SK-MEL-5 (cell line): ENCODE results near the gene PHLDB1. TPM values are rescaled to one million over a fixed set of nuclear protein-coding genes. Genes with fewer than 3 reads are reported as not detected.
"Not testable (repeated sequence)": the region's sequence is repeated elsewhere in the genome, so short reads cannot be mapped to it uniquely, and the experiment has no call there.

Experiments used
- DNase-seq: peaks from one replicate; pipeline ENCODE4 v3.0.0-alpha.2; 2016; ENCODE audit warnings: low read depth, low spot score
- in situ Hi-C: cut with HindIII; loops from 2 replicates; pipeline ENCODE4 v1.10.0; 2016; ENCODE audit warnings: low sequenced_read_pairs, high pct_unique_total_duplicates, low pct_unique_long_range_greater_than_20kb
- total RNA-seq: library from RNA; depleted of rRNA; stranded (reverse); fragments of >200 nt; shearing (Covaris generic); gene quantifications from 2 replicates; pipeline ENCODE4 v1.2.3, GENCODE V29; 2014

The PHLDB1 gene
- total RNA-seq, 1 experiment from 2014 or later: 20.8 TPM

- in situ Hi-C loops: no loop called here
- no peak for DNase-seq
These were observed 80.5 kb downstream of the PHLDB1 start for GRCh38 chr11:118687906-118688305.

GRCh38 chr11:118688339-118688738 lies 80.9 kb downstream of the PHLDB1 start:
- peak; percentile 32 for DNase-seq
- in situ Hi-C loops: not testable (repeated sequence)

- in situ Hi-C loops: no loop called here
- DNase-seq: no peak
These were observed 81.6 kb downstream of the PHLDB1 start for GRCh38 chr11:118688851-118689502.

GRCh38 chr11:118689503-118689851 lies 82.1 kb downstream of the PHLDB1 start:
- in situ Hi-C loops: no loop called here
- no peak for DNase-seq

- peak; percentile 89 for DNase-seq
- in situ Hi-C loops: no loop called here
These were observed 82.6 kb downstream of the PHLDB1 start for GRCh38 chr11:118689852-118690552.

GRCh38 chr11:118690553-118691304 lies 83.3 kb downstream of the PHLDB1 start:
- DNase-seq: no peak
- in situ Hi-C loops: no loop called here

GRCh38 chr11:118691926-118692830 lies 84.8 kb downstream of the PHLDB1 start:
- in situ Hi-C loops: no loop called here
- no peak for DNase-seq

- in situ Hi-C loops: no loop called here
- no peak for DNase-seq
These were observed 86.8 kb downstream of the PHLDB1 start for GRCh38 chr11:118694185-118694584.

- in situ Hi-C loops: no loop called here
- DNase-seq: no peak
These were observed 87.4 kb downstream of the PHLDB1 start for GRCh38 chr11:118694771-118695170.

GRCh38 chr11:118696673-118697226 lies 89.3 kb downstream of the PHLDB1 start:
- in situ Hi-C loops: no loop called here
- no peak for DNase-seq

GRCh38 chr11:118697346-118697745 lies 89.9 kb downstream of the PHLDB1 start:
- in situ Hi-C loops: no loop called here
- no peak for DNase-seq

- no peak for DNase-seq
- in situ Hi-C loops: loop anchor here (10.0 kb wide), 1 partner anchor 95 kb away; the partner anchor contains the start of gene DDX6
These were observed 92.2 kb downstream of the PHLDB1 start for GRCh38 chr11:118699506-118700220.

- DNase-seq: peak; percentile 17
- in situ Hi-C loops: loop anchor here (10.0 kb wide), 1 partner anchor 91 kb away; the partner anchor contains the start of gene DDX6
These were observed 96.2 kb downstream of the PHLDB1 start for GRCh38 chr11:118703563-118704106.

- DNase-seq: peak; percentile 71
These were observed 97.8 kb downstream of the PHLDB1 start for GRCh38 chr11:118705111-118705741.

GRCh38 chr11:118705791-118706545 lies 98.6 kb downstream of the PHLDB1 start:
- in situ Hi-C loops: loop anchor here (10.0 kb wide), 1 partner anchor 89 kb away; the partner anchor contains the start of gene DDX6
- DNase-seq: no peak

More at GRCh38 chr11:118705111-118705741, 97.8 kb downstream of the PHLDB1 start:
- in situ Hi-C loops: loop anchor here (10.0 kb wide), 1 partner anchor 90 kb away; the partner anchor contains the start of gene DDX6
